ENCODE data around the gene NLGN1.

Gene NLGN1

GRCh38 chr3:174333640-174334039, 936.1 kb downstream of the NLGN1 start:
- no peak for TF ChIP-seq CTCF (IDR thresholded peaks at IDR 0.05; ENCODE audit: low read depth, low read length, missing control alignments)
- Histone ChIP-seq H3K36me3 (replicated peaks) (no peaks in the 10 kb centered on the region), H3K27ac (no peak overlapping the region), H3K4me3 (ENCODE audit: low read depth, low read length) (no peak overlapping the region), H3K27me3 (replicated peaks) (no peaks in the 10 kb centered on the region)
- in situ Hi-C loops (cut with HindIII; ENCODE audit: low pct_ligation_motif_present, low sequenced_read_pairs) = no loop called here
- no peak for DNase-seq

DNA sequence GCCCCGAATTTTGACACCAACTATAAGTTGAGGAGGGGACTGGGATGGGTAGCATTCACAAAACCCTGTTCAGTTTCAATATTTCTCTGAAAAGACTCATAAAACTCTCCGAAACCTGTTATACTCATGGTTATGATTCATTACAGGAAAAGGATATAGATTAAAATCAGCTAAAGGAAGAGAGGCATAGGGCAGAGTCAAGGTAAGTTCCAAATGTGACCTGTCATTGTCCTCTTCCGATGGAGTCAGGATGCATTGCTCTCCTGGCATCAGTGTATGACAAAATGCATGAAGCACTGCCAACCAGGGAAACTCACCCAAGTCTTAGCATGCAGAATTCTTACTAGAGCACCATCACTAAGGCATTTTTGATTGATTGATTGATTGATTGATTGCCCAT, 936.6 kb downstream of the NLGN1 start:
- DNase-seq = no peak
- H3K36me3 ChIP-seq (replicated peaks) = no peaks in the 10 kb centered on the region
- no peak overlapping the region for H3K4me3 ChIP-seq (ENCODE audit: low read depth, low read length)
- no peaks in the 10 kb centered on the region for H3K27me3 ChIP-seq (replicated peaks)
- H3K27ac ChIP-seq = no peak overlapping the region
- no peak for TF ChIP-seq CTCF (IDR thresholded peaks at IDR 0.05; ENCODE audit: low read depth, low read length, missing control alignments)
- in situ Hi-C loops (cut with HindIII; ENCODE audit: low pct_ligation_motif_present, low sequenced_read_pairs) = no loop called here

DNA sequence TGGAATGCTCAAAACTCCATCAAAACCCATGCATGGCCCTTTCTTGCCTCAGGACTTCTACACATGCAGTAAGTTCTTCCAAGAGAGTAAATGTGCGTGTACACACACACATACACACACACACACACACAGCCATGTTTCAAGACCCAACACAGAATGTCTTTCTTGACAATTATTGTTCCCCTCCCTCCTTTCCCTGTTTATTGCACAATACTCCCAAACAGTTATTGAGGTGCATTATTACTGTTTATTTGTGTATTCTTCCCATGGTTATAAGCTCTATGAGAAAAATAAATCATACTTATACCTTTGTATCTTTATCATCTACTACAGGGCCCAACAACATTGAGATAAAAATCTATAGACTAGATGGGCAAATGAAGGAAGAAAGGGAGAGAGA, 937.8 kb downstream of the NLGN1 start:
- no peak for DNase-seq
- Histone ChIP-seq H3K36me3 (replicated peaks) (no peaks in the 10 kb centered on the region), H3K27ac (no peak overlapping the region), H3K27me3 (replicated peaks) (no peaks in the 10 kb centered on the region), H3K4me3 (ENCODE audit: low read depth, low read length) (no peak overlapping the region)
- in situ Hi-C loops (cut with HindIII; ENCODE audit: low pct_ligation_motif_present, low sequenced_read_pairs) = no loop called here
- no peak for TF ChIP-seq CTCF (IDR thresholded peaks at IDR 0.05; ENCODE audit: low read depth, low read length, missing control alignments)

DNA sequence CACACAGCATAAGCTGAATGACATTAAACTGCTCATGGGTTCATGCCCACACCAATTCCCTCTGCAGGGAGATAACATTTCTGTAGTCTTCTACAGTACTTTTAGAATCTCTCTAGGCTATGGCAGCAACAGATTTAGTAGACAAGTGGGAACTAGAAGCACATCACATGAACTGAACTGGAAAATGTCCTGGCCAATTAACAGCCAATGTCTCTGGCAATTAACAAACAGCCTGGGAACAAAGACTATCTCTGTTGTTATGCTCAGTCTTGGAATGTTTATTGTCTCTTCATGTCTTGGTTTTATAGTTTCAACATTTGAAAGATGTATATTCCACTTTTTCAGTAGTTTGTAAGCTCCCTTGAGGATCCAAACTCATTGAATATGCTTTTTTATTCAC, 938.4 kb downstream of the NLGN1 start:
- Histone ChIP-seq H3K36me3 (replicated peaks) (no peaks in the 10 kb centered on the region), H3K27ac (no peak overlapping the region), H3K27me3 (replicated peaks) (no peaks in the 10 kb centered on the region), H3K4me3 (ENCODE audit: low read depth, low read length) (no peak overlapping the region)
- in situ Hi-C loops (cut with HindIII; ENCODE audit: low pct_ligation_motif_present, low sequenced_read_pairs) = no loop called here
- TF ChIP-seq CTCF (IDR thresholded peaks at IDR 0.05; ENCODE audit: low read depth, low read length, missing control alignments) = no peak
- no peak for DNase-seq

Measured in brain microvascular endothelial cell (primary cell).